ENCODE data around the gene CD68.

Gene CD68

DNA sequence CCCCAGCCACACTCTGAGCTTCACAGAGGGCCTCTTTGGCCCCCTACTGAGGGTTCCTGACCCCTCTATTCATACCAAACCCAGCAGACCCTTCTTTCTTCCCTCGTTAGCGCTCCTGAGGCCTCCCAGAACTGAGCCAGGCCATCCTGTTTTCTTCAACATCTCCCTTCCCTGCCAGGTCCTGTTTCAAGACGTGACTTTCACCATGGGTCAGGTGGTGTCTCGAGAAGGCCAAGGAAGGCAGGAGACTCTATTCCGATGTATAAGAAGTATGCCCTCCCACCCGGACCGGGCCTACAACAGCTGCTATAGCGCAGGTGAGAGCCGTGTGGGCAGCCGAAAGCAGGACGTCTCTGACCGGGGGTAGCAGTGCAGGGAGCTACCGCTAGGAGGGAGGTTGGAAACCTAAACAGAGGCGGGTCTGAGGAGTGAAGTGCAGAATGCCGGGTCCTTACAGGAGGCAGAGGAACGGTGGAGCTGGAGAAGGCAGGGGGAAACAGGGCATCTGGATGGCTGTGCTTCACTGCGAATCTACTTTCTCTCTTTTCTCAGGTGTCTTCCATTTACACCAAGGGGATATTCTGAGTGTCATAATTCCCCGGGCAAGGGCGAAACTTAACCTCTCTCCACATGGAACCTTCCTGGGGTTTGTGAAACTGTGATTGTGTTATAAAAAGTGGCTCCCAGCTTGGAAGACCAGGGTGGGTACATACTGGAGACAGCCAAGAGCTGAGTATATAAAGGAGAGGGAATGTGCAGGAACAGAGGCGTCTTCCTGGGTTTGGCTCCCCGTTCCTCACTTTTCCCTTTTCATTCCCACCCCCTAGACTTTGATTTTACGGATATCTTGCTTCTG lies 19.0 kb upstream of the CD68 start:
- H3K27me3 ChIP-seq (replicated peaks; ENCODE audit: control insufficient read depth, insufficient read depth, low read length): no peaks in the 10 kb centered on the region
- H3K4me1 ChIP-seq (ENCODE audit: control insufficient read depth, insufficient read depth, low read length): peaks cover 45% of the 10 kb centered on the region
- no peaks in the 10 kb centered on the region for H3K9me3 ChIP-seq (ENCODE audit: control insufficient read depth, low read length)
- DNase-seq (ENCODE audit: low read depth): peak; percentile 74
- peak overlapping the region; percentile 88 for H3K9ac ChIP-seq (ENCODE audit: low read length)
- H3K4me3 ChIP-seq (ENCODE audit: low read length): peak overlapping the region; percentile 81
- peaks cover 17% of the 10 kb centered on the region for H3K36me3 ChIP-seq (ENCODE audit: control insufficient read depth, insufficient read depth, low read length, severe bottlenecking)

DNA sequence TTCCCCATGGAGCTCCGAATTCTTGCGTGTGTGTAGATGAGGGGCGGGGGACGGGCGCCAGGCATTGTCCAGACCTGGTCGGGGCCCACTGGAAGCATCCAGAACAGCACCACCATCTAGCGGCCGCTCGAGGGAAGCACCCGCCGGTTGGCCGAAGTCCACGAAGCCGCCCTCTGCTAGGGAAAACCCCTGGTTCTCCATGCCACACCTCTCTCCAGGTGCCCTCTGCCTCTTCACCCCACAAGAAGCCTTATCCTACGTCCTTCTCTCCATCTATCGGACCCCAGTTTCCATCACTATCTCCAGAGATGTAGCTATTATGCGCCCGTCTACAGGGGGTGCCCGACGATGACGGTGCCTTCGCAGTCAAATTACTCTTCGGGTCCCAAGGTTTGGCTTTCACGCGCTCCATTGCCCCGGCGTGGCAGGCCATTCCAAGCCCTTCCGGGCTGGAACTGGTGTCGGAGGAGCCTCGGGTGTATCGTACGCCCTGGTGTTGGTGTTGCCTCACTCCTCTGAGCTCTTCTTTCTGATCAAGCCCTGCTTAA lies 18.3 kb upstream of the CD68 start:
- Histone ChIP-seq H3K4me1 (ENCODE audit: control insufficient read depth, insufficient read depth, low read length) (peaks cover 45% of the 10 kb centered on the region), H3K36me3 (ENCODE audit: control insufficient read depth, insufficient read depth, low read length, severe bottlenecking) (peaks cover 24% of the 10 kb centered on the region), H3K4me3 (ENCODE audit: low read length) (peak overlapping the region; percentile 81), H3K27me3 (replicated peaks; ENCODE audit: control insufficient read depth, insufficient read depth, low read length) (no peaks in the 10 kb centered on the region), H3K9me3 (ENCODE audit: control insufficient read depth, low read length) (no peaks in the 10 kb centered on the region), H3K9ac (ENCODE audit: low read length) (peak overlapping the region; percentile 88)
- DNase-seq (ENCODE audit: low read depth): peak; percentile 96

DNA sequence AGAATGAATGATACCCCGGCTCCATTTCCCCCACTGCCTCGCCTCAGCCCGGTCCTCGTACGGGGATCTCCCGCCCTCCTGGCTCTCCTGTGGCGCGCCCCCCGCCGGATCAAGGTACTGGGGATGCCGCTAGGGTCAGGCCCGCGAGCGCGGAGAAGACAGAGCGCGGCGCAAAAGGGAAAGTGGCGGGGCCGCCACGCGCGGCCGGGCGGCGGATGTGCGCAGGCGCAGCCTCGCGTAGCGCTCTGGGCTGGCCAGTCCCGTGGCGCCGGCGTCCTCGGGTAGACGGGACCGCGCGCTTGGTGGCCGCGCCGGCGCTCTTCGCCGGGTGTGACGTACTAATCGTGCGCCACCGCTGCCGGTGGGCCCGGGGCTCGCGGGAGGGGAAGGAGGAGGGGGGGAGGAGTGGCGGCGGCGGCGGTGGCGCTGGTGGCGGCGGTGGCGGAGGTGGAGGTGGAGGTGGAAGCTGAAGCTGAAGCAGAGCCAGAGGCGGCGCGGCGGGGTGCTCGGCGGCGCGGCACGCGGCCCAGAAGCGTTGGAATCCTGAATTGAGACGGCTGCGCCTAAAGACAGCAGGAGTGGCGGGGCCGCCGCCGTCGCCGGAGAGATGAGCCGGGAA lies 17.7 kb upstream of the CD68 start, which contains the start of gene SENP3:
TSS of gene SENP3 (plus strand) at position 331 of the 619 bp plus-strand sequence. CDS start 1,158 bp downstream, outside the sequence.
- H3K4me1 ChIP-seq (ENCODE audit: control insufficient read depth, insufficient read depth, low read length): peaks cover 45% of the 10 kb centered on the region
- H3K36me3 ChIP-seq (ENCODE audit: control insufficient read depth, insufficient read depth, low read length, severe bottlenecking): peaks cover 28% of the 10 kb centered on the region
- no peaks in the 10 kb centered on the region for H3K27me3 ChIP-seq (replicated peaks; ENCODE audit: control insufficient read depth, insufficient read depth, low read length)

DNA sequence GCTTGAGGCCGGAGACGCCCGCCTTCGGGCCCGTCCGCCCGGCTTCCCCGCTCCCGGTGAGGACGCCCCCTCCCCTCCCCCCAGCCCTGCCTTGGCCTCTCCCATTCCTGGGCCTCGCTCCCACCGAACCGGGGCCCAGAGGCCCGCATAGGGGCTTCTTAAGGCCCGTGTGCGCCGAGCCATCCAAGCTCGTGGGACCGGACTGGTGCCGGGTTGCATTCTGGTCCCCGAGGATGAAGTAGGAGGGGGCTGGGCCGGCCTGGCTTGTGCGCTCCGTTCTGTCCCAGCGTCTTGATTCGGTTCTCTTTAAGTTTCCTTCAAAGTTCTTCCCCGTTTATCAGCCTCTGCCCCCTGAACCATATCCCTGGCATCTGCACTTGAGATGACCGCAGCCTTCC lies 17.2 kb upstream of the CD68 start:
- Histone ChIP-seq H3K27me3 (replicated peaks; ENCODE audit: control insufficient read depth, insufficient read depth, low read length) (no peaks in the 10 kb centered on the region), H3K4me1 (ENCODE audit: control insufficient read depth, insufficient read depth, low read length) (peaks cover 45% of the 10 kb centered on the region), H3K9ac (ENCODE audit: low read length) (peak overlapping the region; percentile 88), H3K4me3 (ENCODE audit: low read length) (peak overlapping the region; percentile 81), H3K9me3 (ENCODE audit: control insufficient read depth, low read length) (no peaks in the 10 kb centered on the region), H3K36me3 (ENCODE audit: control insufficient read depth, insufficient read depth, low read length, severe bottlenecking) (peaks cover 33% of the 10 kb centered on the region)
- DNase-seq (ENCODE audit: low read depth): peak; percentile 59

More for the DNA sequence above, 17.7 kb upstream of the CD68 start, which contains the start of gene SENP3:
- Histone ChIP-seq H3K9me3 (ENCODE audit: control insufficient read depth, low read length) (no peaks in the 10 kb centered on the region), H3K9ac (ENCODE audit: low read length) (peak within 1 kb of the TSS; percentile 88), H3K4me3 (ENCODE audit: low read length) (peak within 1 kb of the TSS; percentile 81)
- DNase-seq (ENCODE audit: low read depth): peak; percentile 98

DNA sequence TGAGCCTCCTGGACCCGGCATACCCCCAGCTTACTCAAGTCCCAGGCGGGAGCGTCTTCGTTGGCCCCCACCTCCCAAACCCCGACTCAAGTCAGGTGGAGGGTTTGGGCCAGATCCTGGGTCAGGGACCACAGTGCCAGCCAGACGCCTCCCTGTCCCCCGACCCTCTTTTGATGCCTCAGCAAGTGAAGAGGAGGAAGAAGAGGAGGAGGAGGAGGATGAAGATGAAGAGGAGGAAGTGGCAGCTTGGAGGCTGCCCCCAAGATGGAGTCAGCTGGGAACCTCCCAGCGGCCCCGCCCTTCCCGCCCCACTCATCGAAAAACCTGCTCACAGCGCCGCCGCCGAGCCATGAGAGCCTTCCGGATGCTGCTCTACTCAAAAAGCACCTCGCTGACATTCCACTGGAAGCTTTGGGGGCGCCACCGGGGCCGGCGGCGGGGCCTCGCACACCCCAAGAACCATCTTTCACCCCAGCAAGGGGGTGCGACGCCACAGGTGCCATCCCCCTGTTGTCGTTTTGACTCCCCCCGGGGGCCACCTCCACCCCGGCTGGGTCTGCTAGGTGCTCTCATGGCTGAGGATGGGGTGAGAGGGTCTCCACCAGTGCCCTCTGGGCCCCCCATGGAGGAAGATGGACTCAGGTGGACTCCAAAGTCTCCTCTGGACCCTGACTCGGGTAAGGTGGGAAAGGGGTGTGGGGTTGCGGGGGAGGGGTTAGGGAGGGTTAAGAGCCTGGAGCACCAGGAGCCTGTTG lies 16.1 kb upstream of the CD68 start:
- no peak for DNase-seq (ENCODE audit: low read depth)
- H3K27me3 ChIP-seq (replicated peaks; ENCODE audit: control insufficient read depth, insufficient read depth, low read length): no peaks in the 10 kb centered on the region
- H3K4me1 ChIP-seq (ENCODE audit: control insufficient read depth, insufficient read depth, low read length): peaks cover 36% of the 10 kb centered on the region
- peak overlapping the region; percentile 88 for H3K9ac ChIP-seq (ENCODE audit: low read length)
- peak overlapping the region; percentile 81 for H3K4me3 ChIP-seq (ENCODE audit: low read length)
- H3K36me3 ChIP-seq (ENCODE audit: control insufficient read depth, insufficient read depth, low read length, severe bottlenecking): peaks cover 37% of the 10 kb centered on the region
- H3K9me3 ChIP-seq (ENCODE audit: control insufficient read depth, low read length): no peaks in the 10 kb centered on the region

DNA sequence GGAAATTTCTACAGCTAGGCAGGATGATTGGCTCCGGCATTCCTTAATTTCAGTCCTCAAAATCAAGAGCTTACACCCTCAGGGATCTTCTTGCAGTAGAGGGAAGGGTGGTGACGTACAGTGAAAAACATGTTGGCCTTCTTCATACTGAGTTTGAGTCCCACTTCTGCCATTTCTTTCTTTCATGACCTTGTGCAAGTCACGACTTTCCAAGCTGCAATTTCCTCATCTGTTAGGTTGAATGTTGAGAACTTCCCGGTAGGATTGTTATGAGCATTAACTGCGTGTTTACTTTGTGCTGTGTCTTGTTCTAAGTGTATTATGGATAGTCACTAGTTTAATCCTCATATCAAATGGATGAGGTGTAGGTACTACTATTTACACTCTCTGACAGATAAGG lies 9.9 kb upstream of the CD68 start:
- Histone ChIP-seq H3K9ac (ENCODE audit: low read length) (no peak overlapping the region), H3K27me3 (replicated peaks; ENCODE audit: control insufficient read depth, insufficient read depth, low read length) (no peaks in the 10 kb centered on the region), H3K4me1 (ENCODE audit: control insufficient read depth, insufficient read depth, low read length) (peaks cover 8% of the 10 kb centered on the region), H3K9me3 (ENCODE audit: control insufficient read depth, low read length) (no peaks in the 10 kb centered on the region), H3K36me3 (ENCODE audit: control insufficient read depth, insufficient read depth, low read length, severe bottlenecking) (peaks cover 60% of the 10 kb centered on the region), H3K4me3 (ENCODE audit: low read length) (no peak overlapping the region)
- DNase-seq (ENCODE audit: low read depth): no peak

DNA sequence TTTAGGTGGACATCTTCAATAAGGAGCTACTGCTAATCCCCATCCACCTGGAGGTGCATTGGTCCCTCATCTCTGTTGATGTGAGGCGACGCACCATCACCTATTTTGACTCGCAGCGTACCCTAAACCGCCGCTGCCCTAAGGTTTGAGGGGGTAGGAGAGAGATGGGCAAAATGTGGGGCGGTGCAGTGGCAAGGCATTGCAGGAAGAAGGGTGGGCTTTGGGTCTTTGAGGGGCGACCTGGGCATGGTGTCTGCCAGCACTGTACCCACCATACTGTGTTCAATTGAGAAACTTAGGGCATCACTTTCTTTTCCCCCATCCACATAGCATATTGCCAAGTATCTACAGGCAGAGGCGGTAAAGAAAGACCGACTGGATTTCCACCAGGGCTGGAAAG lies 9.1 kb upstream of the CD68 start:
- H3K27me3 ChIP-seq (replicated peaks; ENCODE audit: control insufficient read depth, insufficient read depth, low read length): no peaks in the 10 kb centered on the region
- DNase-seq (ENCODE audit: low read depth): no peak
- peaks cover 60% of the 10 kb centered on the region for H3K36me3 ChIP-seq (ENCODE audit: control insufficient read depth, insufficient read depth, low read length, severe bottlenecking)

DNA sequence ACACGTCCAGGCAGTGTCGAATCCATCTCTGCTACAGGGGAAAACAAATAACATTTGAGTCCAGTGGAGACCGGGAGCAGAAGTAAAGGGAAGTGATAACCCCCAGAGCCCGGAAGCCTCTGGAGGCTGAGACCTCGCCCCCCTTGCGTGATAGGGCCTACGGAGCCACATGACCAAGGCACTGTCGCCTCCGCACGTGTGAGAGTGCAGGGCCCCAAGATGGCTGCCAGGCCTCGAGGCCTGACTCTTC lies 7.2 kb upstream of the CD68 start:
- Histone ChIP-seq H3K36me3 (ENCODE audit: control insufficient read depth, insufficient read depth, low read length, severe bottlenecking) (peaks cover 63% of the 10 kb centered on the region), H3K4me1 (ENCODE audit: control insufficient read depth, insufficient read depth, low read length) (peaks cover 35% of the 10 kb centered on the region), H3K9ac (ENCODE audit: low read length) (peak overlapping the region; percentile 90), H3K4me3 (ENCODE audit: low read length) (peak overlapping the region; percentile 89), H3K9me3 (ENCODE audit: control insufficient read depth, low read length) (no peaks in the 10 kb centered on the region), H3K27me3 (replicated peaks; ENCODE audit: control insufficient read depth, insufficient read depth, low read length) (no peaks in the 10 kb centered on the region)
- DNase-seq (ENCODE audit: low read depth): no peak

More for the DNA sequence above, 9.1 kb upstream of the CD68 start:
- peaks cover 16% of the 10 kb centered on the region for H3K4me1 ChIP-seq (ENCODE audit: control insufficient read depth, insufficient read depth, low read length)
- no peaks in the 10 kb centered on the region for H3K9me3 ChIP-seq (ENCODE audit: control insufficient read depth, low read length)
- H3K4me3 ChIP-seq (ENCODE audit: low read length): no peak overlapping the region
- H3K9ac ChIP-seq (ENCODE audit: low read length): peak overlapping the region; percentile 4

DNA sequence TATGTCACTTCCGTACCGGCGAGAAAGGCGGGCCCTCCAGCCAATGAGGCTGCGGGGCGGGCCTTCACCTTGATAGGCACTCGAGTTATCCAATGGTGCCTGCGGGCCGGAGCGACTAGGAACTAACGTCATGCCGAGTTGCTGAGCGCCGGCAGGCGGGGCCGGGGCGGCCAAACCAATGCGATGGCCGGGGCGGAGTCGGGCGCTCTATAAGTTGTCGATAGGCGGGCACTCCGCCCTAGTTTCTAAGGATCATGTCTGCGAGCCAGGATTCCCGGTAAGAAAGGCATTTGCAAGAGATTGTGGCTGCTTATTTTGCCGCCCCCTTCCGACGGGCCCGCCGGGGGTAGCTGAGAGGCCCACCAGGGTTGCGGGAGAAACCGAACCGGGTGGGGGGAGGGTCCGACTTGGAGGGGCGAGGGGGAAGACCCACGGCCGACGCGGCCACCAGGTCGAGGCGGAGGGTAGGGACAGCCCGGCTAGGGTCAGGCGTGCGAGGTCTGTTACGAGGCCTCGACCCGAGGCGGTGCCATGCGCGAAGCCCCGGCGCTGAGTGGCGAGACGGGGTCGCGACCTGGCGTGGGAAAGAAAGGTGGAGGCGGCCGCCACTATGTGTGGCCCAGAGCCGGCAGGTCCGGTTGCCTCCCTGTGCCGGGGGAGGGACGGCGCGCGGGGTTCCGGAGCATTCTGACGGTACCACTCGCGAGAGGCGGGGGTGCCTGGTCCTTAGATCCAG lies 6.7 kb upstream of the CD68 start:
- peak overlapping the region; percentile 91 for H3K4me3 ChIP-seq (ENCODE audit: low read length)
- no peaks in the 10 kb centered on the region for H3K9me3 ChIP-seq (ENCODE audit: control insufficient read depth, low read length)
- no peaks in the 10 kb centered on the region for H3K27me3 ChIP-seq (replicated peaks; ENCODE audit: control insufficient read depth, insufficient read depth, low read length)
- peak; percentile 99 for DNase-seq (ENCODE audit: low read depth)
- peak overlapping the region; percentile 100 for H3K9ac ChIP-seq (ENCODE audit: low read length)
- H3K4me1 ChIP-seq (ENCODE audit: control insufficient read depth, insufficient read depth, low read length): peaks cover 40% of the 10 kb centered on the region
- H3K36me3 ChIP-seq (ENCODE audit: control insufficient read depth, insufficient read depth, low read length, severe bottlenecking): peaks cover 64% of the 10 kb centered on the region

DNA sequence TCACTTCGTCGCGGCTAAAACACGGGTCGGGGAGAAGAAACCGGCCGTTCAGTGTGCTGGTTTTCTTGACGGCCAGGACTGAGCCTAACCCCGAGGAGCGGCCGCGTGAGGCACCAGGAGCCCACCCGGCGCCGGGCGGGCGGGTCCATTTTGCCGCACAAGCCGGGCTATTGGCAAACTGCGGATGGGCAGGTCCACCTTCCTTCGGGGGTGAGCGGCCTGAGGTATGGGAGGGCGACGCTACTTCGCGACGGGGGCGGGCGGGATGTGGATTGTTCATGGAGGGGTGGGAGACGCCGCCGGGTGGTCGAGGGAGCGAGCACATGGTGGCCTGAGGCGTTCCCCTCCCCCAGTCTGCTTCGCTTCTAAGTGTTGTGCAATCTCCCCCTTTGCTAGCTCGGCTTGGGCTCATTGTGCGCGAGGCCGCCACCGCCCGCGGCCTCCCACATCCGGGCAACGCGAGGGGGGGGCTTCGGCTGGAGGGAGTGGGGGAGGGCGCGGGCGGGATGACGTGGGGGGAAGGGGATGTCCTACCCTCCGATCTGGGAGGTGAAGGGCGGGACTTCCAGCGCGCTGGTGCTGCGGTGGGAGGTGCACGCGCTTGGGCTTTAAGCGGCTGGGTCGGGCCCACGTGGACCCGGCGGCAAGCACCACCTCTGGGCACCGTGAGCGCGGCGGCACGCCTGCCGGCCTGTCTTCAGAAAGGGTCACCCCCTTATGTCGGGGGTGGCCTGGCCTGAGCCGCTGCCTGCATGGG lies 5.9 kb upstream of the CD68 start:
- Histone ChIP-seq H3K36me3 (ENCODE audit: control insufficient read depth, insufficient read depth, low read length, severe bottlenecking) (peaks cover 70% of the 10 kb centered on the region), H3K9me3 (ENCODE audit: control insufficient read depth, low read length) (no peaks in the 10 kb centered on the region), H3K4me1 (ENCODE audit: control insufficient read depth, insufficient read depth, low read length) (peaks cover 45% of the 10 kb centered on the region), H3K9ac (ENCODE audit: low read length) (peak overlapping the region; percentile 100), H3K27me3 (replicated peaks; ENCODE audit: control insufficient read depth, insufficient read depth, low read length) (no peaks in the 10 kb centered on the region), H3K4me3 (ENCODE audit: low read length) (peak overlapping the region; percentile 91)
- DNase-seq (ENCODE audit: low read depth): peak; percentile 94
